Glomerular visceral epithelial cell (primary cell): Measurements from ENCODE around the gene IFI6.
A peak's percentile ranks its signal among the peaks of the same experiment; 100 is the strongest.
"Not testable (repeated sequence)": the region's sequence is repeated elsewhere in the genome, so short reads cannot be mapped to it uniquely, and the experiment has no call there.

ENCODE experiments used
- DNase-seq: peaks from one replicate; pipeline ENCODE4 v3.0.0-alpha.2; 2016; ENCODE audit errors: extremely low spot score

Gene IFI6

GRCh38 chr1:27650539-27651175, 21.3 kb downstream of the IFI6 start:
- no peak for DNase-seq

- no peak for DNase-seq
Observed at GRCh38 chr1:27650171-27650538, 21.8 kb downstream of the IFI6 start.

- no peak for DNase-seq
Observed at GRCh38 chr1:27649306-27649635, 22.7 kb downstream of the IFI6 start.

GRCh38 chr1:27648602-27649305, 23.2 kb downstream of the IFI6 start:
- DNase-seq = no peak

- DNase-seq = no peak
Observed at GRCh38 chr1:27647328-27647727, 24.7 kb downstream of the IFI6 start.

GRCh38 chr1:27646676-27647075, 25.3 kb downstream of the IFI6 start:
- DNase-seq = no peak

GRCh38 chr1:27645071-27645415, 26.9 kb downstream of the IFI6 start:
- DNase-seq = no peak

GRCh38 chr1:27644369-27645070, 27.5 kb downstream of the IFI6 start:
- no peak for DNase-seq

- DNase-seq = peak; percentile 48
Observed at GRCh38 chr1:27643600-27644368, 28.2 kb downstream of the IFI6 start.

GRCh38 chr1:27640514-27640913, 31.5 kb downstream of the IFI6 start:
- not testable (repeated sequence) for DNase-seq

GRCh38 chr1:27638805-27639204, 33.2 kb downstream of the IFI6 start:
- no peak for DNase-seq

GRCh38 chr1:27638047-27638734, 33.8 kb downstream of the IFI6 start:
- no peak for DNase-seq

GRCh38 chr1:27635396-27636142, 36.4 kb downstream of the IFI6 start:
- no peak for DNase-seq

GRCh38 chr1:27634985-27635367, 37.0 kb downstream of the IFI6 start, which contains the start of gene FGR:
Gene FGR, minus strand, starts transcription at chr1:27635185. Its CDS starts 11,269 bp downstream, at chr1:27623916.
- DNase-seq = no peak

- DNase-seq = no peak
Observed at GRCh38 chr1:27634177-27634984, 37.6 kb downstream of the IFI6 start.

GRCh38 chr1:27633640-27634176, 38.3 kb downstream of the IFI6 start:
- no peak for DNase-seq

- DNase-seq = no peak
Observed at GRCh38 chr1:27633298-27633610, 38.7 kb downstream of the IFI6 start.

- DNase-seq = no peak
Observed at GRCh38 chr1:27632387-27633297, 39.4 kb downstream of the IFI6 start.

- no peak for DNase-seq
Observed at GRCh38 chr1:27630859-27631491, 41.0 kb downstream of the IFI6 start.
